Body of pancreas (tissue), 4 donors: Measurements from ENCODE around the gene NUDT1. TPM values are rescaled to one million over a fixed set of nuclear protein-coding genes. Genes with fewer than 3 reads are reported as not detected.

Experiments
- ATAC-seq: fragments of 150-250 bp; one replicate; pipeline ENCODE4 v1.9.1; 2016
- DNase-seq, 4 donors: peaks; one replicate each; pipeline ENCODE4 v3.0.0-alpha.2; 2019
- H3K27ac ChIP-seq, 4 donors: fragments of 200-600 bp; sonication (generic); 1 replicate in 3 of 4; 2 replicates in 1 of 4; pipeline versions ENCODE4 v1.5.1 to v1.6.1; 2016 to 2019; ENCODE audit warnings: mild to moderate bottlenecking in 1 of 4, mixed read lengths in 1 of 4, moderate library complexity in 1 of 4
- H3K27me3 ChIP-seq, 2 donors: fragments of 200-600 bp; sonication (generic); one replicate each; pipeline ENCODE4 v1.6.0; 2016; ENCODE audit warnings: mild to moderate bottlenecking in 1 of 2
- H3K36me3 ChIP-seq, 2 donors: fragments of 200-600 bp; sonication (generic); replicated peaks in 1 of 2; 2 replicates each; pipeline ENCODE4 v1.5.1; 2016; ENCODE audit warnings: low read depth in 2 of 2; ENCODE audit not compliant: insufficient read depth in 1 of 2
- H3K4me1 ChIP-seq: fragments of 200-600 bp; sonication (generic); one replicate; pipeline ENCODE4 v1.6.0; 2016
- H3K4me3 ChIP-seq, 2 donors: fragments of 200-600 bp; sonication (generic); 1 replicate in 1 of 2; 2 replicates in 1 of 2; pipeline ENCODE4 v1.5.1; 2016 to 2019
- H3K9me3 ChIP-seq, 3 donors: fragments of 200-600 bp; sonication (generic); 1 replicate in 2 of 3; 2 replicates in 1 of 3; pipeline ENCODE4 v1.5.1; 2016
- CTCF ChIP-seq, 7 experiments: fragments of 450-650 bp in 4 of 7; fragments of 200-600 bp in 3 of 7; sonication (generic) in 3 of 7; IDR thresholded peaks; one replicate each; pipeline ENCODE4 v1.5.1; 2016 to 2019; ENCODE audit warnings: antibody characterized with exemption in 7 of 7
- POLR2A ChIP-seq, 3 donors: fragments of 450-650 bp; IDR thresholded peaks; one replicate each; pipeline ENCODE4 v1.6.1; 2016; ENCODE audit warnings: antibody characterized with exemption in 3 of 3, mild to moderate bottlenecking in 2 of 3
- WGBS, 2 donors: methylation state at CpG; one replicate each; pipeline ENCODE4 v1.1.5; 2017; 5-methylcytosine and 5-hydroxymethylcytosine counted together
- intact Hi-C: fragments of 100-400 bp; cut with DNase I; formaldehyde crosslinking; loops from one replicate; pipeline ENCODE4 v1.15.1; 2023
- total RNA-seq, 2 donors: library from RNA; depleted of rRNA; stranded (reverse); fragments of >200 nt; gene quantifications; one replicate each; pipeline ENCODE4 v1.1.0, GENCODE V29; 2016

Gene NUDT1
- total RNA-seq, 2 donors from 2014 or later, result 26.2 TPM; not detected in 1

- TF ChIP-seq CTCF (IDR thresholded peaks at IDR 0.05) (no peak), POLR2A (IDR thresholded peaks at IDR 0.05) (no peak)
- no peaks in the 10 kb centered on the region for H3K27me3 ChIP-seq
- no peak for DNase-seq
- no peak overlapping the region for H3K27ac ChIP-seq
- intact Hi-C loops, result no loop called here
- no peak overlapping the region for H3K4me3 ChIP-seq
- no peaks in the 10 kb centered on the region for H3K9me3 ChIP-seq
- no peak for ATAC-seq
- WGBS, 2 donors, result 70% methylated on average over 4 of the region's 4 CpGs; no CpG with 5 or more reads in 1 of the 2 donors
- no peaks in the 10 kb centered on the region for H3K4me1 ChIP-seq
- peaks cover 0 to 5% of the 10 kb centered on the region in 2 donors for H3K36me3 ChIP-seq
These were observed 17.1 kb upstream of the NUDT1 start for GRCh38 chr7:2224934-2225333.

- peaks cover 0 to 5% of the 10 kb centered on the region in 2 donors for H3K36me3 ChIP-seq
- no peak for DNase-seq
These were observed 16.7 kb upstream of the NUDT1 start for GRCh38 chr7:2225336-2225735.

GRCh38 chr7:2225830-2226229 lies 16.2 kb upstream of the NUDT1 start:
- H3K4me1 ChIP-seq, result peaks cover 6% of the 10 kb centered on the region
- H3K36me3 ChIP-seq, result peaks cover 0 to 5% of the 10 kb centered on the region in 2 donors
- H3K27me3 ChIP-seq, result no peaks in the 10 kb centered on the region
- ATAC-seq (no peak), DNase-seq (no peak)
- no peak overlapping the region for H3K27ac ChIP-seq
- intact Hi-C loops, result no loop called here
- 91 to 92% methylated on average over 13 of the region's 13 CpGs for WGBS, 2 donors
- H3K4me3 ChIP-seq, result no peak overlapping the region
- TF ChIP-seq CTCF (IDR thresholded peaks at IDR 0.05), result no peak
- no peak for TF ChIP-seq POLR2A (IDR thresholded peaks at IDR 0.05)
- H3K9me3 ChIP-seq, result no peaks in the 10 kb centered on the region

More at GRCh38 chr7:2225336-2225735, 16.7 kb upstream of the NUDT1 start:
- no peak for ATAC-seq
- Histone ChIP-seq H3K27ac (no peak overlapping the region), H3K27me3 (no peaks in the 10 kb centered on the region), H3K9me3 (no peaks in the 10 kb centered on the region), H3K4me1 (peaks cover under 1% of the 10 kb centered on the region), H3K4me3 (no peak overlapping the region)
- TF ChIP-seq POLR2A (IDR thresholded peaks at IDR 0.05), result no peak
- TF ChIP-seq CTCF (IDR thresholded peaks at IDR 0.05), result no peak
- WGBS, 2 donors, result 81 to 84% methylated on average over 9 to 14 of the region's 14 CpGs
- intact Hi-C loops, result no loop called here

GRCh38 chr7:2227699-2228098 lies 14.3 kb upstream of the NUDT1 start:
- Histone ChIP-seq H3K36me3 (no peaks in the 10 kb centered on the region), H3K27ac (no peak overlapping the region), H3K27me3 (no peaks in the 10 kb centered on the region), H3K4me1 (peaks cover 17% of the 10 kb centered on the region), H3K9me3 (no peaks in the 10 kb centered on the region), H3K4me3 (no peak overlapping the region)
- 85 to 89% methylated on average over 8 to 15 of the region's 15 CpGs for WGBS, 2 donors
- intact Hi-C loops, result no loop called here
- TF ChIP-seq CTCF (IDR thresholded peaks at IDR 0.05), result no peak
- no peak for TF ChIP-seq POLR2A (IDR thresholded peaks at IDR 0.05)
- ATAC-seq, result no peak
- no peak for DNase-seq

- no peak overlapping the region for H3K27ac ChIP-seq
- 88 to 90% methylated on average over 8 of the region's 8 CpGs for WGBS, 2 donors
- ATAC-seq, result no peak
- DNase-seq, result no peak
- no peak overlapping the region for H3K4me3 ChIP-seq
- H3K36me3 ChIP-seq, result no peaks in the 10 kb centered on the region
- intact Hi-C loops, result no loop called here
- TF ChIP-seq CTCF (IDR thresholded peaks at IDR 0.05) (no peak), POLR2A (IDR thresholded peaks at IDR 0.05) (no peak)
- no peaks in the 10 kb centered on the region for H3K9me3 ChIP-seq
- no peaks in the 10 kb centered on the region for H3K27me3 ChIP-seq
- H3K4me1 ChIP-seq, result peaks cover 21% of the 10 kb centered on the region
These were observed 13.1 kb upstream of the NUDT1 start for GRCh38 chr7:2228921-2229320.
